IMR-90 (cell line): Measurements from ENCODE around the gene KLHL8.

Source experiments
- CTCF ChIP-seq: conservative IDR thresholded peaks from 2 replicates; pipeline ENCODE4 v1.5.1; 2012; ENCODE audit warnings: mild to moderate bottlenecking, low read depth, low read length, improper control_type of control experiment
- FOS ChIP-seq: fragments of 150-350 bp; IDR thresholded peaks from 2 replicates; pipeline ENCODE4 v1.6.1; 2016; ENCODE audit warnings: low read depth, low read length
- MAZ ChIP-seq: IDR thresholded peaks from 2 replicates; pipeline ENCODE4 v1.6.1; 2012; ENCODE audit warnings: low read depth, mild to moderate bottlenecking, low read length, improper control_type of control experiment, moderate library complexity, borderline replicate concordance
- POLR2A ChIP-seq: IDR thresholded peaks from 2 replicates; pipeline ENCODE4 v1.6.1; 2012; ENCODE audit warnings: mild to moderate bottlenecking, low read depth, low read length
- RAD21 ChIP-seq: IDR thresholded peaks from 2 replicates; pipeline ENCODE4 v1.6.1; 2012; ENCODE audit warnings: low read length, improper control_type of control experiment

GRCh38 chr4:87239194-87239593 lies 18.8 kb upstream of the KLHL8 start:
- TF ChIP-seq POLR2A (no peak), CTCF (no peak), RAD21 (no peak), MAZ (no peak), FOS (no peak)
